Smooth muscle cell of trachea (primary cell): Measurements from ENCODE around the gene SENP5. TPM values are rescaled to one million over a fixed set of nuclear protein-coding genes. Genes with fewer than 3 reads are reported as not detected.

ENCODE experiments used
- total RNA-seq: library from RNA; depleted of rRNA; stranded (reverse); fragments of >200 nt; gene quantifications from 2 replicates; pipeline ENCODE4 v1.2.1, GENCODE V29; 2014

The SENP5 gene
- total RNA-seq: 35.2 and 35.4 TPM in 2 replicates

DNA sequence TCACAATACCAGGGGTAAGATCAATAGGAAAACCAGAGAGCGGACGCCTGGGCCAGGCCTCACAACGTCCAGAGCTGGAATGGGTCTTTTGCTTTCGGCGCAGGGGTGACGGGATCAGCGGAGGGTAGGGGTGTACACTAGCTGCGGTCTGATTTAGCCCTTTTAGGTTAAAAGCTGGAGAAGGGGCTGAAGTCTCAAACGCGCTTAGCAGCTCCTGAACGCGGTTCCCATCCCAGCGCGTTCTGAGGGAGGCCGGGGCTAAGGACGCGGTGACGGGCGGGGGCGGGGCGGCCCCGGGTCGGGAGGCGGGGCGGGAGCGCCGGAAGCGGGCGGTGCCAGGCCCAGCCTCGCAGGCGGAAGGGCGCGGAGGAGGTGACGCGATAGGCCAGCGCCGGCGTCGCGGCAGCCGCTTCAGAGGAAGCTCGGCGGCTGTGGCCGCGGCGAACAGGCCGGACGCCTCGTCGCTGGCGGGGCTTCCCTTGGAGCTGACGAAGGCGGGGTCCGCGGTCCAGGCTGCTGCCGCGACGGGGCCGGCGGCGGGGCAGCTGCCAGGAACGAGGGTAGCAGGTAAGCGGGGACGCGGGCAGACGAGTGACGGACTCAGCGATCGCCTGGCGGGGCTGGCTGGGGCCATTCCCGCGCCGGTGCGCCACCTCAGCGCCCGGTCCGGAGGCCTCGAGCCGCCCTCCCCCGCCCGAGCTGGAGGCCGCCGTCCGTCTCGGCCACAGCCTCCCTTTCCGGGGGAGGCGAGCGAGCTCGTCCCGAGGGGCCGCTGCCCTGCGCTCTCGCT is at the start of gene SENP5:
TSS of gene SENP5 (plus strand) at position 414 of the 790 bp plus-strand sequence. CDS start 17,262 bp downstream, outside the sequence.

DNA sequence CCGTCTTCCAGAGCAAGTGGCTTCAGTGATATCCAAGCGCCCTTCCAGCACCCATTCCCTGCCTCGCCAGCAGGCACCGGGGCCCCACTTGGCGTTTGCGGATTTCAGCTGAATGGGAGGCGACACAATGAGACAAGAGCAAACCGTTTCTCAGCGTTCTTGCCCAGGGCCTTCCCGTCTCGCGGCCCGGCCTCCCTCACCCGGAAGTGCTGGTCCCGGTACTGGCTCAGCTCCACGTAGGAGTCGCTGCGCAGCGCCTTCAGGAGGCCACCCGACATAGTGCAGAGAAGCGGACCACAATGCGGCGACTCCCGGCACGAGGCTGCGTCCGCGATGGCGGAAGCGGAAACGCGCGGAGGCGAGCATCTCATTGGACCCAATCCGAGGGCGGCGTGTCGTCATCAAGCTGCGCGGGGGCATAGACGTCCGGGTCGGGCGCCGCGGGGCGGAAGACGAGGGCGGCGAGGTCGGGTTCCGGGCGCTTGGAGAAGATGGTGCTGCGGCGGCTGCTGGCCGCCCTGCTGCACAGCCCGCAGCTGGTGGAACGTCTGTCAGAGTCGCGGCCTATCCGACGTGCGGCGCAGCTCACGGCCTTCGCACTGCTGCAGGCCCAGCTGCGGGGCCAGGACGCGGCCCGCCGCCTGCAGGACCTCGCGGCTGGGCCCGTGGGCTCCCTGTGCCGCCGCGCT is 74.7 kb downstream of the SENP5 start, which contains the start of gene NCBP2:
TSS of gene NCBP2 (minus strand) at position 303 of the 689 bp plus-strand sequence. CDS start at position 278, 25 bp downstream.

GRCh38 chr3:196968233-196969133 is 100.8 kb downstream of the SENP5 start, which contains the start of gene PIGZ:
Gene PIGZ, minus strand, starts transcription at chr3:196968833. Its CDS starts 16,802 bp downstream, at chr3:196952031.

Other genes starting within 250 kb of the SENP5 start
- 0.58 and 1.5 TPM in 2 replicates for gene NRROS, start 228.2 kb upstream of the SENP5 start, total RNA-seq
- 2.3 and 2.8 TPM in 2 replicates for gene CEP19, start 155.7 kb upstream of the SENP5 start, total RNA-seq
- 10.6 and 19.6 TPM in 2 replicates for gene PIGX, start 155.5 kb upstream of the SENP5 start, total RNA-seq
- gene PAK2, start 128.1 kb upstream of the SENP5 start, total RNA-seq: 37.1 and 54.0 TPM in 2 replicates
- gene NCBP2, start 74.6 kb downstream of the SENP5 start, total RNA-seq: 60.2 and 65.6 TPM in 2 replicates
- 2.8 and 3.6 TPM in 2 replicates for gene PIGZ, start 100.9 kb downstream of the SENP5 start, total RNA-seq
- gene MELTF, start 161.9 kb downstream of the SENP5 start, total RNA-seq: 4.9 and 16.2 TPM in 2 replicates